Osteocyte (in vitro differentiated cells): ENCODE data around the gene PPP1R12A. TPM values are rescaled to one million over a fixed set of nuclear protein-coding genes. Genes with fewer than 3 reads are reported as not detected.

ENCODE experiments used
- DNase-seq: peaks from one replicate; pipeline ENCODE4 v3.0.0; 2021; ENCODE audit warnings: mixed read lengths; ENCODE audit not compliant: unreplicated experiment; ENCODE audit errors: extremely low spot score
- H3K27ac Mint-ChIP-seq: one replicate; pipeline ENCODE4 v1.8.0; 2021; ENCODE audit warnings: mild to moderate bottlenecking, mixed read lengths; ENCODE audit not compliant: unreplicated experiment
- H3K27me3 Mint-ChIP-seq: one replicate; pipeline ENCODE4 v1.8.0; 2021; ENCODE audit warnings: mixed read lengths; ENCODE audit not compliant: unreplicated experiment
- H3K36me3 Mint-ChIP-seq: one replicate; pipeline ENCODE4 v1.8.0; 2021; ENCODE audit warnings: mixed read lengths; ENCODE audit not compliant: unreplicated experiment
- H3K4me1 Mint-ChIP-seq: one replicate; pipeline ENCODE4 v1.8.0; 2021; ENCODE audit warnings: mixed read lengths; ENCODE audit not compliant: unreplicated experiment
- H3K4me3 Mint-ChIP-seq: one replicate; pipeline ENCODE4 v1.8.0; 2021; ENCODE audit warnings: mild to moderate bottlenecking, moderate library complexity, mixed read lengths; ENCODE audit not compliant: unreplicated experiment
- H3K9me3 Mint-ChIP-seq: one replicate; pipeline ENCODE4 v1.8.0; 2021; ENCODE audit warnings: mixed read lengths; ENCODE audit not compliant: unreplicated experiment
- CTCF ChIP-seq: fragments of 200-600 bp; sonication (generic); IDR thresholded peaks from 2 replicates; pipeline ENCODE4 v1.5.0; 2021; ENCODE audit warnings: antibody characterized with exemption, mild to moderate bottlenecking, moderate library complexity
- total RNA-seq: library from RNA; stranded (reverse); gene quantifications from 2 replicates; pipeline ENCODE4 v1.2.1, GENCODE V29; 2021

PPP1R12A gene
- total RNA-seq, 1 donor from 2014 or later: 116 TPM

GRCh38 chr12:79933043-79933442 is 1.9 kb downstream of the PPP1R12A start:
- Mint-ChIP-seq H3K4me3 (peak overlapping the region; percentile 97), H3K27ac (peak overlapping the region; percentile 99), H3K4me1 (peaks cover 44% of the 10 kb centered on the region), H3K27me3 (no peaks in the 10 kb centered on the region), H3K9me3 (peaks cover 5% of the 10 kb centered on the region), H3K36me3 (peaks cover 7% of the 10 kb centered on the region)
- no peak for DNase-seq
- TF ChIP-seq CTCF: no peak

- Mint-ChIP-seq H3K36me3 (peaks cover 7% of the 10 kb centered on the region), H3K4me3 (peak overlapping the region; percentile 97), H3K9me3 (peaks cover 5% of the 10 kb centered on the region), H3K27me3 (no peaks in the 10 kb centered on the region), H3K4me1 (peaks cover 50% of the 10 kb centered on the region), H3K27ac (peak overlapping the region; percentile 99)
- TF ChIP-seq CTCF: no peak
- DNase-seq: no peak
Measured at GRCh38 chr12:79932357-79932756, 2.5 kb downstream of the PPP1R12A start.

GRCh38 chr12:79929065-79929464 is 5.8 kb downstream of the PPP1R12A start:
- H3K27ac Mint-ChIP-seq: peak overlapping the region; percentile 47
- no peak for DNase-seq
- H3K9me3 Mint-ChIP-seq: peaks cover 5% of the 10 kb centered on the region
- peaks cover 69% of the 10 kb centered on the region for H3K4me1 Mint-ChIP-seq
- no peaks in the 10 kb centered on the region for H3K27me3 Mint-ChIP-seq
- TF ChIP-seq CTCF: no peak
- H3K36me3 Mint-ChIP-seq: peaks cover 7% of the 10 kb centered on the region
- no peak overlapping the region for H3K4me3 Mint-ChIP-seq

- H3K9me3 Mint-ChIP-seq: peaks cover 5% of the 10 kb centered on the region
- H3K27ac Mint-ChIP-seq: peak overlapping the region; percentile 86
- H3K4me3 Mint-ChIP-seq: no peak overlapping the region
- no peaks in the 10 kb centered on the region for H3K27me3 Mint-ChIP-seq
- peaks cover 7% of the 10 kb centered on the region for H3K36me3 Mint-ChIP-seq
- no peak for DNase-seq
- H3K4me1 Mint-ChIP-seq: peaks cover 68% of the 10 kb centered on the region
- TF ChIP-seq CTCF: no peak
Measured at GRCh38 chr12:79927772-79928474, 7.0 kb downstream of the PPP1R12A start.

GRCh38 chr12:79926951-79927350 is 7.9 kb downstream of the PPP1R12A start:
- no peak for TF ChIP-seq CTCF
- Mint-ChIP-seq H3K4me3 (no peak overlapping the region), H3K9me3 (peaks cover 5% of the 10 kb centered on the region), H3K4me1 (peaks cover 64% of the 10 kb centered on the region), H3K27me3 (no peaks in the 10 kb centered on the region), H3K27ac (no peak overlapping the region), H3K36me3 (peaks cover 7% of the 10 kb centered on the region)
- no peak for DNase-seq
